Measurements from ENCODE around the gene SLC18A3. TPM values are rescaled to one million over a fixed set of nuclear protein-coding genes. Genes with fewer than 3 reads are reported as not detected.

Gene SLC18A3
- total RNA-seq, 2 experiments from 2014 or later, result not detected

DNA sequence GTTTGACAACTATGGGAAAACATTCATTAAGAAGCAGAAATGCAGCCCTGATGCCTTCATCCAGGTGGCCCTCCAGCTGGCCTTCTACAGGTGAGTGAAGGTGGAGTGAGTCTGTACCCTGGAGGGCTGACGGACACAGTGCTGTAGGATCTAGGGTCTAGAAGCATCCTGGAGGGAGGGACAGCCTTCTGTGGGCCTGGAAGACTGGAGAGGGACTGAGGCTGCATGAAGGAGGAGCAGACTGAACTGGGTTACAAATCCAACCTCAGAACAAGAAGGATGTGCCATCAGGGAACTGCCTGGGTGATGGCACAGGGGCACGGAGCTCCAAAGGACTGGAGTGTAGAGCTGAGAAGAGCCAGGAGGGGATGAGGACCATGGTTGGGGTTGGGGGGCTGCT, 41.8 kb downstream of the SLC18A3 start:
- H3K27me3 ChIP-seq (ENCODE audit: control insufficient read depth in 1 of 2, insufficient read depth in 2 of 2, low read length in 2 of 2), result peaks cover 2 to 4% of the 10 kb centered on the region in 2 experiments
- intact Hi-C loops (cut with DNase I, micrococcal nuclease), result no loop called here
- Mint-ChIP-seq H3K4me3 (no peak overlapping the region), H3K4me1 (ENCODE audit: low read depth) (no peaks in the 10 kb centered on the region), H3K36me3 (ENCODE audit: low read depth) (no peaks in the 10 kb centered on the region), H3K27ac (no peak overlapping the region), H3K9me3 (peaks cover 5% of the 10 kb centered on the region), H3K27me3 (peaks cover 20% of the 10 kb centered on the region)
- no peaks in the 10 kb centered on the region for H3K9me3 ChIP-seq (ENCODE audit: control insufficient read depth in 1 of 2, insufficient read depth in 1 of 2, low read length in 2 of 2)
- POLR2A ChIA-PET, result no interaction called here
- H3K4me3 ChIP-seq (ENCODE audit: low read length), result no peak overlapping the region
- H3K27ac ChIP-seq (ENCODE audit: low read depth in 1 of 2, low read length in 2 of 2), result no peak overlapping the region
- peaks cover 4% of the 10 kb centered on the region for H3K4me1 ChIP-seq (ENCODE audit: insufficient read depth, low read length)
- CTCF ChIA-PET, result no interaction called here
- H3K36me3 ChIP-seq (ENCODE audit: insufficient read depth, low read length), result no peaks in the 10 kb centered on the region
- ATAC-seq (ENCODE audit: poor library complexity) (no peak), DNase-seq (no peak)
- TF ChIP-seq, protein P1, sequence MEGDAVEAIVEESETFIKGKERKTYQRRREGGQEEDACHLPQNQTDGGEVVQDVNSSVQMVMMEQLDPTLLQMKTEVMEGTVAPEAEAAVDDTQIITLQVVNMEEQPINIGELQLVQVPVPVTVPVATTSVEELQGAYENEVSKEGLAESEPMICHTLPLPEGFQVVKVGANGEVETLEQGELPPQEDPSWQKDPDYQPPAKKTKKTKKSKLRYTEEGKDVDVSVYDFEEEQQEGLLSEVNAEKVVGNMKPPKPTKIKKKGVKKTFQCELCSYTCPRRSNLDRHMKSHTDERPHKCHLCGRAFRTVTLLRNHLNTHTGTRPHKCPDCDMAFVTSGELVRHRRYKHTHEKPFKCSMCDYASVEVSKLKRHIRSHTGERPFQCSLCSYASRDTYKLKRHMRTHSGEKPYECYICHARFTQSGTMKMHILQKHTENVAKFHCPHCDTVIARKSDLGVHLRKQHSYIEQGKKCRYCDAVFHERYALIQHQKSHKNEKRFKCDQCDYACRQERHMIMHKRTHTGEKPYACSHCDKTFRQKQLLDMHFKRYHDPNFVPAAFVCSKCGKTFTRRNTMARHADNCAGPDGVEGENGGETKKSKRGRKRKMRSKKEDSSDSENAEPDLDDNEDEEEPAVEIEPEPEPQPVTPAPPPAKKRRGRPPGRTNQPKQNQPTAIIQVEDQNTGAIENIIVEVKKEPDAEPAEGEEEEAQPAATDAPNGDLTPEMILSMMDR (IDR thresholded peaks at IDR 0.05), result no peak

DNA sequence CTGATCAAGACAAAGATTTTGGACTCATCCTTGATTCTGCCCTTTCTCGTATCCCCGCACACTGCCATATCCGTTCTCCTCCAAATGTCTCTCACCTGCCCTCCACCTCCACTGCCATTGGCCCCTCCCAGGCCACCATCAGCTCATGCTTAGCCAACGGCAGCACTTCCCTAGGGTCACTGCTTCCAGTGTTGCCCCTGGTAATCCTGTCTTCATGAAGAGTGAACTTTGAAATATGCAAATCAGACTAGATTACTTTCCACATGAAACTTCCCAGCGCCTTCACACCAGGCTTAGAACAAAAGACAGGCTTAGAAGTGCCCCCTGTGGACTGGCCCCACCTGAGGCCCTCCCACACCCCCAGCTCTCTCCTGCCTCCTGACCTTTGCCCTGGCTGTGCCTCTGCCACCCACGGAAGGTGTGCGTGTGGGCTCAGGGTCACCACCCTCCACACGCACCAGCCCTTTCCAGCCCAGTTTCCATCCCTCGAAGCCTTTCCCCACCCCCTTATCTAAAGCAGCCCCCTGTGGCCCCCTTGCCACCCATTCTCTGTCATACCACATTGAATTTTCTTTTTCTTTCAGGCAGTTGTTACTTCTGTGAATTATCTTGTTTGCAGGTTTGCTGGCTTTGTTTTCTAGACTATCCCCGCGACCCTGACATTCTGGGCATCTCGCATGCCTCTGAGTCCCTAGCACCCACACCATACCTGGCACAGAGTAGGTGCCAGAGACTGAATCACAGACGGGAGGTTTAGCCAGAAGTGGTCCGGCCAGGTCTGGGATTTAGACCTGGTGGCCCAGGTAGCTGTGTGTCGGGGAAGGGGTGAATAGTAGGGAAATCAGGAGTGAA, 42.5 kb downstream of the SLC18A3 start:
- CTCF ChIA-PET, result no interaction called here
- no peaks in the 10 kb centered on the region for H3K36me3 Mint-ChIP-seq (ENCODE audit: low read depth)
- peaks cover 20% of the 10 kb centered on the region for H3K27me3 Mint-ChIP-seq
- H3K9me3 ChIP-seq (ENCODE audit: control insufficient read depth in 1 of 2, insufficient read depth in 1 of 2, low read length in 2 of 2), result no peaks in the 10 kb centered on the region
- H3K9me3 Mint-ChIP-seq, result peaks cover 5% of the 10 kb centered on the region
- H3K27ac ChIP-seq (ENCODE audit: low read depth in 1 of 2, low read length in 2 of 2), result no peak overlapping the region
- no peak overlapping the region for H3K4me3 Mint-ChIP-seq
- H3K27ac Mint-ChIP-seq, result no peak overlapping the region
- ATAC-seq (ENCODE audit: poor library complexity) (no peak), DNase-seq (no peak)
- H3K27me3 ChIP-seq (ENCODE audit: control insufficient read depth in 1 of 2, insufficient read depth in 2 of 2, low read length in 2 of 2), result peaks cover 2 to 4% of the 10 kb centered on the region in 2 experiments
- H3K36me3 ChIP-seq (ENCODE audit: insufficient read depth, low read length), result no peaks in the 10 kb centered on the region
- intact Hi-C loops (cut with DNase I, micrococcal nuclease), result no loop called here
- TF ChIP-seq, protein P1 (IDR thresholded peaks at IDR 0.05), result no peak
- peaks cover 4% of the 10 kb centered on the region for H3K4me1 ChIP-seq (ENCODE audit: insufficient read depth, low read length)
- POLR2A ChIA-PET, result no interaction called here
- H3K4me1 Mint-ChIP-seq (ENCODE audit: low read depth), result no peaks in the 10 kb centered on the region
- H3K4me3 ChIP-seq (ENCODE audit: low read length), result no peak overlapping the region

DNA sequence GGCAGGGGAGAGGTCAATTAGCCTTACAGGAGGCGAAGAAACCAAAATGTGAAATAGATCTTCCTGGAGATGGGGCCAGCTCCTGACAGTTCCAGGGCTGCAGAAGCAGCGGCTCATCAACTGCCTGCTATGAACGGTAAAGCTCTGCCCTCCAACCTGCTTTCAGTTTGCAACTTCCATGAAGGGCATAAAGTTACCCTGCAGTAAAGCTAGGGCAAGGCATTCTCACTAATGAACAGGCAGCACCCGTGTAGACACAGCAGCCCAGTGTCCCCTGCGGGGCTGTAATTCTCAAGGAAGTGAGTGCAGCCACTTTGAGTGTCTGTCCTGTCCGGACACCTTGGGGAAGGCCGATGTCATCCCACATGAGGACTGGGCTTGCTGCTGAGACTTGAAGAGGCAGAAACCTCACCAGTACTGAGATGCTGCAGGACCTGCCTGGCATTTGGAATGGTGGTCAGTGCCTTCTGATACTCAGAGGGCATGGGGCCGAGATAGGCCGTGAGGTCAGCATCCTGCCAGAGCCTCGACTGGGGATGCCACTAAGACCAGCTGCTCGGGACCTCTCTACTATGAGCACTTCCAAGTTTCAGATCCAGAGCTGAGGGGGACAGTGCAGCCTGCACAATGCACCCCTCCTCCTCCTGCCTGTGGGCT, 43.3 kb downstream of the SLC18A3 start:
- Mint-ChIP-seq H3K36me3 (ENCODE audit: low read depth) (no peaks in the 10 kb centered on the region), H3K27me3 (peaks cover 20% of the 10 kb centered on the region), H3K9me3 (peaks cover 5% of the 10 kb centered on the region), H3K27ac (no peak overlapping the region), H3K4me3 (no peak overlapping the region), H3K4me1 (ENCODE audit: low read depth) (no peaks in the 10 kb centered on the region)
- ATAC-seq (ENCODE audit: poor library complexity), result no peak
- TF ChIP-seq, protein P1 (IDR thresholded peaks at IDR 0.05), result no peak
- Histone ChIP-seq H3K27ac (ENCODE audit: low read depth in 1 of 2, low read length in 2 of 2) (no peak overlapping the region), H3K9me3 (ENCODE audit: control insufficient read depth in 1 of 2, insufficient read depth in 1 of 2, low read length in 2 of 2) (peaks cover under 1 to 5% of the 10 kb centered on the region in 2 experiments), H3K36me3 (ENCODE audit: insufficient read depth, low read length) (no peaks in the 10 kb centered on the region), H3K4me1 (ENCODE audit: insufficient read depth, low read length) (peaks cover 4% of the 10 kb centered on the region), H3K27me3 (ENCODE audit: control insufficient read depth in 1 of 2, insufficient read depth in 2 of 2, low read length in 2 of 2) (peaks cover 2 to 4% of the 10 kb centered on the region in 2 experiments), H3K4me3 (ENCODE audit: low read length) (no peak overlapping the region)
- ChIA-PET POLR2A (no interaction called here), CTCF (no interaction called here)
- intact Hi-C loops (cut with DNase I, micrococcal nuclease), result no loop called here
- DNase-seq, result no peak
